Ovary (tissue), 9 donors: Measurements from ENCODE around the gene RALGPS2. TPM values are rescaled to one million over a fixed set of nuclear protein-coding genes. Genes with fewer than 3 reads are reported as not detected.

Experiments
- DNase-seq, 5 donors: peaks; one replicate each; pipeline ENCODE4 v3.0.0-alpha.2; 2019 to 2020
- H3K27ac ChIP-seq, 2 donors: fragments of 200-600 bp; one replicate each; pipeline versions ENCODE4 v1.5.1 to v1.8.0; 2019 to 2022
- H3K27me3 ChIP-seq: fragments of 200-600 bp; one replicate; pipeline ENCODE4 v1.8.0; 2022
- H3K36me3 ChIP-seq: fragments of 200-600 bp; sonication (generic); one replicate; pipeline ENCODE4 v1.5.1; 2019
- H3K4me1 ChIP-seq: one replicate; pipeline ENCODE4 v1.8.1; 2013; ENCODE audit warnings: mild to moderate bottlenecking, moderate library complexity; ENCODE audit not compliant: insufficient read depth
- H3K4me3 ChIP-seq: fragments of 200-600 bp; sonication (generic); one replicate; pipeline ENCODE4 v1.5.1; 2017
- H3K9me3 ChIP-seq, 2 donors: fragments of 200-600 bp in 1 of 2; sonication (generic) in 1 of 2; one replicate each; pipeline versions ENCODE4 v1.5.1 to v1.8.1; 2013 to 2019; ENCODE audit warnings: mild to moderate bottlenecking in 1 of 2, moderate library complexity in 1 of 2
- CTCF ChIP-seq, 3 donors: fragments of 450-650 bp in 2 of 3; fragments of 200-600 bp in 1 of 3; IDR thresholded peaks; one replicate each; pipeline versions ENCODE4 v1.5.1 to v1.8.0; 2016 to 2022; ENCODE audit warnings: antibody characterized with exemption in 3 of 3, mild to moderate bottlenecking in 1 of 3
- EP300 ChIP-seq: sonication (generic); formaldehyde crosslinking; IDR thresholded peaks from one replicate; pipeline ENCODE4 v1.6.1; 2017; ENCODE audit warnings: antibody characterized with exemption
- POLR2A ChIP-seq: fragments of 450-650 bp; IDR thresholded peaks from one replicate; pipeline ENCODE4 v1.6.1; 2017; ENCODE audit warnings: antibody characterized with exemption, mild to moderate bottlenecking, moderate library complexity
- WGBS, 3 donors: extraction: QIAGEN DNeasy Blood & Tissue Kit in 1 of 3; methylation state at CpG; one replicate each; pipeline versions ENCODE4 v1.1.5 to v1.1.7; 2013 to 2017; 5-methylcytosine and 5-hydroxymethylcytosine counted together
- intact Hi-C, 4 donors: fragments of 100-400 bp; cut with DNase I; formaldehyde crosslinking; loops; one replicate each; pipeline versions ENCODE4 v1.11.0 to v1.15.1; 2022 to 2023
- polyA plus RNA-seq, 2 donors: library from polyadenylated mRNA; stranded (reverse); fragments of 200-250 nt in 1 of 2; fragments of 350-450 nt in 1 of 2; fragmentation: Illumina TruSeq in 1 of 2; extraction: RNeasy Lipid Tissue Mini Kit (QIAGEN cat#74804) in 1 of 2; gene quantifications; one replicate each; pipeline ENCODE4 v1.2.3, GENCODE V29; 2013 to 2014
- total RNA-seq, 7 donors: library from RNA; depleted of rRNA in 2 of 7; stranded (reverse); fragments of >200 nt in 2 of 7; fragmentation: NEBNext Ultra II Directional in 3 of 7; extraction: Animal tissue kit (Norgen Biotek cat#: 25700) in 3 of 7; gene quantifications; one replicate each; pipeline versions ENCODE4 v1.1.0 to v1.2.4, GENCODE V29; 2016 to 2023
- donor health status: DM: no; HTN: no; CAD: no; lungs with moderate emphysema.
- donor health status: DM: no; HTN: no; CAD: no.
- donor health status: Bipolar disorder and iron deficiency.
- donor health status: DM: yes; HTN: yes; CAD: no.
- donor health status: DM: no; HTN: no; CAD: no.
- donor health status: DM: yes; HTN: yes; CAD: no.

The RALGPS2 gene
- total and polyA plus RNA-seq, 9 donors = 6.4 to 43.4 (median 25.0) TPM

DNA sequence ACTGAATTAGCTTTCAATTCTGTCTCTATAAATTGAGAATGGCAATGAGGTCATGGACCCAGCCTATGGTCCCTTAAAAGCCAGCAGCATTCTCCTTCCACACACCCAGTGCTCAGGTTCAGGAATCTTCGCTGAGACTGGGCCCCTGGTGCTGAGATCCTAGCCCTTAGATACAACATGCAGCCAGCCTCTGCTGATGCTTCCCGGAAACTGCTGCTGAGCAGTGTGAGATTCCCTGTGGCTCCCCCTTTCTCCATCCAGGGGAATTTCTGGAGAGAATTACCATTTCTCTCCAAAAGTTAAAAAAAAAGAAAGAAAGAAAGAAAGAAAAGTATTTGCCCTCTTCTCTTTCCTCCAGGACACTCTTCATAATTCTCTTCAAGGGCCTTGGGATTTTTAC lies 31.7 kb upstream of the RALGPS2 start:
- Histone ChIP-seq H3K9me3 (no peaks in the 10 kb centered on the region), H3K27ac (no peak overlapping the region), H3K4me1 (no peaks in the 10 kb centered on the region), H3K36me3 (no peaks in the 10 kb centered on the region), H3K27me3 (no peaks in the 10 kb centered on the region), H3K4me3 (no peak overlapping the region)
- intact Hi-C loops = no loop called here
- TF ChIP-seq EP300 (no peak), CTCF (IDR thresholded peaks at IDR 0.05) (no peak), POLR2A (no peak)
- no peak for DNase-seq
- WGBS, 3 donors = 51 to 68% (median 58%) methylated on average over 2 of the region's 2 CpGs

DNA sequence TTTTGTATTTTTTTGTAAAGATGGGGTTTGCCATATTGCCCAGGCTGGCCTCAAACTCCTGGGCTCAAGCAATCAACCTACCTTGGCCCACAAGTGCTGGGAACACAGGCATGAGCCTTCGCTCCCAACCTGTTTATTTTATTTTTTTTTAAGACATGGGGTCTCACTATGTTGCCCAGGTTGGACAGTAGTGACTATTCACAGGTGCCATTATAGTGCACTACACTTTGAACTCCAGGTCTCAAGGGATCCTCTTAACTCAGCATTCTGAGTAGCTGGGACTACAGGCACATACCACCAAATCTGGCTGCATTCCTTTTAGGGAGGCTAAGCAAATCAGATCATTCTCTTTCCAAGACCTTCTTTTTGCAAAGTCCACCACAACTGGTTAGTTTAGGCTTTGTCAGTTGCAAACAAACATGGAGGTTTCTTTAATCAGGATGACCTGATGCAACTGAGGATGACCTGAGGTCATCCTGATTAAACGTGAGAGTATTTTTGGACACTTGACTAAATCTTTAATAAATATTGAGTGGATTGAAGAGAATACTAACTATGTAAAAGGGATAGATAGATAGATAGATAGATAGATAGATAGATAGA lies 30.0 kb upstream of the RALGPS2 start:
- intact Hi-C loops = no loop called here
- Histone ChIP-seq H3K4me3 (no peak overlapping the region), H3K36me3 (no peaks in the 10 kb centered on the region), H3K4me1 (no peaks in the 10 kb centered on the region), H3K27me3 (no peaks in the 10 kb centered on the region), H3K27ac (no peak overlapping the region), H3K9me3 (no peaks in the 10 kb centered on the region)
- WGBS, 3 donors = 79 to 87% (median 80%) methylated on average over 2 of the region's 2 CpGs
- DNase-seq = no peak
- no peak for TF ChIP-seq EP300
- TF ChIP-seq POLR2A = no peak
- TF ChIP-seq CTCF (IDR thresholded peaks at IDR 0.05) = no peak

- Histone ChIP-seq H3K9me3 (no peaks in the 10 kb centered on the region), H3K36me3 (no peaks in the 10 kb centered on the region), H3K4me1 (no peaks in the 10 kb centered on the region), H3K4me3 (no peak overlapping the region), H3K27me3 (no peaks in the 10 kb centered on the region), H3K27ac (no peak overlapping the region)
- TF ChIP-seq CTCF (IDR thresholded peaks at IDR 0.05) = no peak
- no peak for TF ChIP-seq EP300
- no peak for TF ChIP-seq POLR2A
- intact Hi-C loops = no loop called here
- 39 to 58% (median 53%) methylated on average over 2 of the region's 2 CpGs for WGBS, 3 donors
- DNase-seq = no peak
Observed at GRCh38 chr1:178702146-178702545, 22.9 kb upstream of the RALGPS2 start.

- intact Hi-C loops = no loop called here
- 91 to 96% (median 94%) methylated on average over 1 of the region's 1 CpG for WGBS, 3 donors
- Histone ChIP-seq H3K36me3 (no peaks in the 10 kb centered on the region), H3K4me3 (no peak overlapping the region), H3K27ac (no peak overlapping the region), H3K9me3 (no peaks in the 10 kb centered on the region), H3K4me1 (no peaks in the 10 kb centered on the region), H3K27me3 (no peaks in the 10 kb centered on the region)
- DNase-seq = no peak
- TF ChIP-seq POLR2A = no peak
- no peak for TF ChIP-seq CTCF (IDR thresholded peaks at IDR 0.05)
- TF ChIP-seq EP300 = no peak
Observed at GRCh38 chr1:178704833-178705232, 20.2 kb upstream of the RALGPS2 start.
